Superior temporal gyrus (tissue), 1 donor: Measurements from ENCODE around the gene TPK1.

Experiments
- DNase-seq: peaks from one replicate; pipeline ENCODE4 v3.0.0-alpha.2; 2016; ENCODE audit errors: extremely low spot score

TPK1 gene

GRCh38 chr7:144529269-144529926 is 306.5 kb downstream of the TPK1 start:
- no peak for DNase-seq

- no peak for DNase-seq
Measured at GRCh38 chr7:144528536-144529045, 307.3 kb downstream of the TPK1 start.

- DNase-seq = no peak
Measured at GRCh38 chr7:144527051-144527471, 308.8 kb downstream of the TPK1 start.

- DNase-seq = no peak
Measured at GRCh38 chr7:144525956-144526355, 309.9 kb downstream of the TPK1 start.

GRCh38 chr7:144524271-144524670 is 311.6 kb downstream of the TPK1 start:
- no peak for DNase-seq

GRCh38 chr7:144523621-144524020 is 312.2 kb downstream of the TPK1 start:
- no peak for DNase-seq

- DNase-seq = peak; percentile 67
Measured at GRCh38 chr7:144519925-144520324, 315.9 kb downstream of the TPK1 start.

- DNase-seq = no peak
Measured at GRCh38 chr7:144518360-144518759, 317.5 kb downstream of the TPK1 start.

GRCh38 chr7:144517749-144518148 is 318.1 kb downstream of the TPK1 start:
- DNase-seq = no peak

- no peak for DNase-seq
Measured at GRCh38 chr7:144516729-144517525, 318.9 kb downstream of the TPK1 start.

- peak; percentile 78 for DNase-seq
Measured at GRCh38 chr7:144513334-144513733, 322.5 kb downstream of the TPK1 start.

- no peak for DNase-seq
Measured at GRCh38 chr7:144510621-144511020, 325.2 kb downstream of the TPK1 start.

- DNase-seq = no peak
Measured at GRCh38 chr7:144508702-144509101, 327.2 kb downstream of the TPK1 start.

GRCh38 chr7:144503215-144503614 is 332.6 kb downstream of the TPK1 start:
- DNase-seq = no peak

GRCh38 chr7:144500225-144500624 is 335.6 kb downstream of the TPK1 start:
- no peak for DNase-seq

- no peak for DNase-seq
Measured at GRCh38 chr7:144497282-144497681, 338.6 kb downstream of the TPK1 start.

- no peak for DNase-seq
Measured at GRCh38 chr7:144494355-144494754, 341.5 kb downstream of the TPK1 start.

- DNase-seq = no peak
Measured at GRCh38 chr7:144489504-144489903, 346.3 kb downstream of the TPK1 start.

- DNase-seq = no peak
Measured at GRCh38 chr7:144488977-144489376, 346.9 kb downstream of the TPK1 start.

- no peak for DNase-seq
Measured at GRCh38 chr7:144487901-144488300, 348.0 kb downstream of the TPK1 start.

- no peak for DNase-seq
Measured at GRCh38 chr7:144484445-144484844, 351.4 kb downstream of the TPK1 start.

GRCh38 chr7:144483189-144483588 is 352.7 kb downstream of the TPK1 start:
- no peak for DNase-seq

- no peak for DNase-seq
Measured at GRCh38 chr7:144481833-144482232, 354.0 kb downstream of the TPK1 start.
